ENCODE data around the gene MUC6.

The MUC6 gene

GRCh38 chr11:1011320-1011698 is 25.2 kb downstream of the MUC6 start:
- TF ChIP-seq KLF7 (tag by site-specific recombination; IDR thresholded peaks at IDR 0.05; ENCODE audit: borderline replicate concordance) (no peak), SCRT2 (tag by site-specific recombination; IDR thresholded peaks at IDR 0.05) (0 out of 2 replicates have a peak, but pooled peaks have one; percentile 27)
- H3K36me3 ChIP-seq (ENCODE audit: control insufficient read depth in 2 of 2, insufficient read depth in 1 of 2, low read length in 2 of 2): peaks cover 0 to 56% of the 10 kb centered on the region in 2 experiments; a peak in 1 of 3 replicates
- POLR2A ChIA-PET: no interaction called here

DNA sequence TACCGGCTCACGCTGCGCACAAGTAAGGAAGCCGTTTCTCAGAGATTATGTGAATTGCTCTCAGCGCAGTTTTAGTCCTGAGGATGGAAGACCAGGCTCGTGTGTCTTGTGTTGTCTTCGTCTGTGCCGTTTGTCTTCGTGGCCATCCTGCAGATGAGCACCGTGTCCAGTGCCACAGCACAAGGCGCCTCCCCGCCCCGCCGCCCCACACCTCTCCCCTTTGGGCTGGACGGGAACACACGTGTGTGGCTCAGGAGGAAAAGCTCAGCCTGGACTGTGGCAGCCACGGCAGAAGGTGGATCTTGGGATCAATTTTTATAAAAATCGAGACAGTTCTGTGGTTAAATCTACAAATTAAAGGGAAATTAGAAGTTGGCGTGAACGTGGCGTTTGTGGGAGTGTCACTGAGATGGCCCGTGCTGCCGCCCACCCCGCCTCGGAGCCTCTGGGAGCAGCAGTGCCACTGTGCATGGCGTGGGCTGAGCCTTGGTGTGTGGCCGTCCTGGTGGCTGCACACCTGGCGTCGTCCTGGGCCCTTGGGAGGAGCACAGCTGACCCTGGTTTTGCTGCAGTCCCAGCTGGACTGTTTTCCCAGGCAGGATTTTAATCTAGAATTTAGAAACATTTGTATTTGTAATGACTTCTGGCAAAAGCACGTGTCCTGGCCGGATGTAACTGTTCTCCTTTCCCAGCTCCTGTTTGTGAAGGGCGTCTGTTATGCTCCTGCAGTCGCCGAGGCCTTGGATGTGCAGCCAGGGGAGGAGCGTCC is 25.8 kb downstream of the MUC6 start:
- no peaks in the 10 kb centered on the region for H3K9me3 ChIP-seq (ENCODE audit: control insufficient read depth, insufficient read depth, low read depth, low read length)
- H3K27ac ChIP-seq (ENCODE audit: extremely low read depth, low read depth, low read length): no peak overlapping the region
- H3K4me1 ChIP-seq (ENCODE audit: control insufficient read depth, insufficient read depth, low read length): no peaks in the 10 kb centered on the region
- H3K36me3 ChIP-seq (ENCODE audit: control insufficient read depth in 2 of 2, insufficient read depth in 1 of 2, low read length in 2 of 2): peaks cover 0 to 62% of the 10 kb centered on the region in 2 experiments; a peak in 1 of 3 replicates
- H3K4me3 ChIP-seq (ENCODE audit: low read depth, low read length): no peak overlapping the region
- CTCF ChIA-PET: no interaction called here
- POLR2A ChIA-PET: no interaction called here
- TF ChIP-seq, protein P1, sequence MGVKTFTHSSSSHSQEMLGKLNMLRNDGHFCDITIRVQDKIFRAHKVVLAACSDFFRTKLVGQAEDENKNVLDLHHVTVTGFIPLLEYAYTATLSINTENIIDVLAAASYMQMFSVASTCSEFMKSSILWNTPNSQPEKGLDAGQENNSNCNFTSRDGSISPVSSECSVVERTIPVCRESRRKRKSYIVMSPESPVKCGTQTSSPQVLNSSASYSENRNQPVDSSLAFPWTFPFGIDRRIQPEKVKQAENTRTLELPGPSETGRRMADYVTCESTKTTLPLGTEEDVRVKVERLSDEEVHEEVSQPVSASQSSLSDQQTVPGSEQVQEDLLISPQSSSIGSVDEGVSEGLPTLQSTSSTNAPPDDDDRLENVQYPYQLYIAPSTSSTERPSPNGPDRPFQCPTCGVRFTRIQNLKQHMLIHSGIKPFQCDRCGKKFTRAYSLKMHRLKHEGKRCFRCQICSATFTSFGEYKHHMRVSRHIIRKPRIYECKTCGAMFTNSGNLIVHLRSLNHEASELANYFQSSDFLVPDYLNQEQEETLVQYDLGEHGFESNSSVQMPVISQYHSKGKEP (tag by site-specific recombination; IDR thresholded peaks at IDR 0.05): no peak
- no peak for TF ChIP-seq ZNF660 (tag by site-specific recombination; IDR thresholded peaks at IDR 0.05)
- no peak for TF ChIP-seq ZSCAN18 (tag by site-specific recombination; IDR thresholded peaks at IDR 0.05)
- TF ChIP-seq ZNF157 (tag by site-specific recombination; IDR thresholded peaks at IDR 0.05): no peak
- no peak for TF ChIP-seq ZNF140 (tag by site-specific recombination; IDR thresholded peaks at IDR 0.05)
- TF ChIP-seq, protein P2, sequence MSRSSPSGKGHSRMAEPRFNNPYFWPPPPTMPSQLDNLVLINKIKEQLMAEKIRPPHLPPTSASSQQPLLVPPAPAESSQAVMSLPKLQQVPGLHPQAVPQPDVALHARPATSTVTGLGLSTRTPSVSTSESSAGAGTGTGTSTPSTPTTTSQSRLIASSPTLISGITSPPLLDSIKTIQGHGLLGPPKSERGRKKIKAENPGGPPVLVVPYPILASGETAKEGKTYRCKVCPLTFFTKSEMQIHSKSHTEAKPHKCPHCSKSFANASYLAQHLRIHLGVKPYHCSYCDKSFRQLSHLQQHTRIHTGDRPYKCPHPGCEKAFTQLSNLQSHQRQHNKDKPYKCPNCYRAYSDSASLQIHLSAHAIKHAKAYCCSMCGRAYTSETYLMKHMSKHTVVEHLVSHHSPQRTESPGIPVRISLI (tag by site-specific recombination; IDR thresholded peaks at IDR 0.05): no peak
- no peak for TF ChIP-seq ZBTB17 (tag by site-specific recombination; IDR thresholded peaks at IDR 0.05)
- TF ChIP-seq, protein P3, sequence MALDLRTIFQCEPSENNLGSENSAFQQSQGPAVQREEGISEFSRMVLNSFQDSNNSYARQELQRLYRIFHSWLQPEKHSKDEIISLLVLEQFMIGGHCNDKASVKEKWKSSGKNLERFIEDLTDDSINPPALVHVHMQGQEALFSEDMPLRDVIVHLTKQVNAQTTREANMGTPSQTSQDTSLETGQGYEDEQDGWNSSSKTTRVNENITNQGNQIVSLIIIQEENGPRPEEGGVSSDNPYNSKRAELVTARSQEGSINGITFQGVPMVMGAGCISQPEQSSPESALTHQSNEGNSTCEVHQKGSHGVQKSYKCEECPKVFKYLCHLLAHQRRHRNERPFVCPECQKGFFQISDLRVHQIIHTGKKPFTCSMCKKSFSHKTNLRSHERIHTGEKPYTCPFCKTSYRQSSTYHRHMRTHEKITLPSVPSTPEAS (tag by site-specific recombination; IDR thresholded peaks at IDR 0.05): no peak
- TF ChIP-seq ZNF518A (tag by site-specific recombination; conservative IDR thresholded peaks at IDR 0.05; ENCODE audit: low read depth): no peak
- TF ChIP-seq SCRT1 (tag by site-specific recombination; IDR thresholded peaks at IDR 0.05; ENCODE audit: borderline replicate concordance): no peak
- TF ChIP-seq SP2 (tag by site-specific recombination; IDR thresholded peaks at IDR 0.05): no peak
- no peak for TF ChIP-seq ZNF558 (tag by site-specific recombination; IDR thresholded peaks at IDR 0.05)
- TF ChIP-seq ZNF624 (tag by site-specific recombination; IDR thresholded peaks at IDR 0.05): no peak
- TF ChIP-seq ZNF521 (tag by site-specific recombination; IDR thresholded peaks at IDR 0.05): no peak
- TF ChIP-seq MYNN (tag by site-specific recombination; IDR thresholded peaks at IDR 0.05; ENCODE audit: borderline replicate concordance): no peak
- TF ChIP-seq ZNF585B (tag by site-specific recombination; IDR thresholded peaks at IDR 0.05): no peak
- no peak for TF ChIP-seq ZNF350 (tag by site-specific recombination; IDR thresholded peaks at IDR 0.05)
- no peak for TF ChIP-seq KLF9 (tag by site-specific recombination; IDR thresholded peaks at IDR 0.05; ENCODE audit: low read depth)
- TF ChIP-seq ZNF48 (tag by site-specific recombination; IDR thresholded peaks at IDR 0.05): no peak
- TF ChIP-seq ZNF24 (tag by site-specific recombination; IDR thresholded peaks at IDR 0.05): no peak

More at GRCh38 chr11:1011320-1011698, 25.2 kb downstream of the MUC6 start:
- CTCF ChIA-PET: no interaction called here
- Histone ChIP-seq H3K27ac (ENCODE audit: extremely low read depth, low read depth, low read length) (no peak overlapping the region), H3K4me1 (ENCODE audit: control insufficient read depth, insufficient read depth, low read length) (no peaks in the 10 kb centered on the region), H3K9me3 (ENCODE audit: control insufficient read depth, insufficient read depth, low read depth, low read length) (no peaks in the 10 kb centered on the region), H3K4me3 (ENCODE audit: low read depth, low read length) (no peak overlapping the region)
